GM10266 (cell line): Measurements from ENCODE around the gene RAB31.

Experiments used
- DNase-seq: peaks from one replicate; pipeline ENCODE4 v3.0.0; 2012; ENCODE audit errors: extremely low spot score
- TF ChIP-seq, protein P1 (sequence below): IDR thresholded peaks from 2 replicates; pipeline ENCODE4 v1.5.1; 2012; ENCODE audit warnings: mild to moderate bottlenecking, low read depth; ENCODE audit not compliant: control insufficient read depth, insufficient read depth; ENCODE audit errors: missing control alignments

The RAB31 gene

DNA sequence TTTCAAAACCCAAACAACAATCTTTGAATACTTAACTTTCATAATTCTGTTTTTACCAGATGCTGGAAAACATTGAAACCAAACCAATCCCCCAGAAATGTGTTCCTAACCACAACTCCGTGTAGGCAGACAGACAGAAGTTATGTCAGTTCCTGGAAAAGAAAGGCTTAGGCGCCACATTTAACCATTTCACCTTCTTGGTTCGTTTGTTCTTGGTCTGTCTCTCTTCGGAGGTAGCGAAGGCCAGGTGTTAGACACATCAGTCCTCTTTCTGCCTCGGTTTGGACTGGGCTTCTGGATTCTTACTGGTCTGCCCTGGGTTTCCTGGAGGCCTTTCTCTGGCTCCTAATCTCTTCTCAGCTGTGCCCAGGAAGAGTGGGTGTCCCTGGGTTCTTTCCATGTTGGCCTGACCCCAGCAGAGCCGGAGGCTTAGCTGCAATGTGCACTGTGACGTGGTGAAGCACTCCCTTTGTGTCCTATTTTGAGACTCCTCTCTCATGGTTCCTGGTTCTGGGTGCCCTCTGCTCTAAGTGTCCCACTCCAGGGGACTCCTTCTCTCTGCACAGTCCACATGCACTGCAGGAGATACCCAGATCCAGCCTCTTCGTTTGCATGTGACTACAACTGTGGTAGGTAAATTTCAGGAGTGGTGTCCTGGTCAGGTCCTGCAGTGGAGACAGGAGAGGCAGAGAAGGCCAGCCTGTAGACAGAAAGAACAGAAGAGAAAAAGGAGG is 23.1 kb upstream of the RAB31 start:
- DNase-seq, result no peak
- TF ChIP-seq, protein P1, sequence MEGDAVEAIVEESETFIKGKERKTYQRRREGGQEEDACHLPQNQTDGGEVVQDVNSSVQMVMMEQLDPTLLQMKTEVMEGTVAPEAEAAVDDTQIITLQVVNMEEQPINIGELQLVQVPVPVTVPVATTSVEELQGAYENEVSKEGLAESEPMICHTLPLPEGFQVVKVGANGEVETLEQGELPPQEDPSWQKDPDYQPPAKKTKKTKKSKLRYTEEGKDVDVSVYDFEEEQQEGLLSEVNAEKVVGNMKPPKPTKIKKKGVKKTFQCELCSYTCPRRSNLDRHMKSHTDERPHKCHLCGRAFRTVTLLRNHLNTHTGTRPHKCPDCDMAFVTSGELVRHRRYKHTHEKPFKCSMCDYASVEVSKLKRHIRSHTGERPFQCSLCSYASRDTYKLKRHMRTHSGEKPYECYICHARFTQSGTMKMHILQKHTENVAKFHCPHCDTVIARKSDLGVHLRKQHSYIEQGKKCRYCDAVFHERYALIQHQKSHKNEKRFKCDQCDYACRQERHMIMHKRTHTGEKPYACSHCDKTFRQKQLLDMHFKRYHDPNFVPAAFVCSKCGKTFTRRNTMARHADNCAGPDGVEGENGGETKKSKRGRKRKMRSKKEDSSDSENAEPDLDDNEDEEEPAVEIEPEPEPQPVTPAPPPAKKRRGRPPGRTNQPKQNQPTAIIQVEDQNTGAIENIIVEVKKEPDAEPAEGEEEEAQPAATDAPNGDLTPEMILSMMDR, result no peak

DNA sequence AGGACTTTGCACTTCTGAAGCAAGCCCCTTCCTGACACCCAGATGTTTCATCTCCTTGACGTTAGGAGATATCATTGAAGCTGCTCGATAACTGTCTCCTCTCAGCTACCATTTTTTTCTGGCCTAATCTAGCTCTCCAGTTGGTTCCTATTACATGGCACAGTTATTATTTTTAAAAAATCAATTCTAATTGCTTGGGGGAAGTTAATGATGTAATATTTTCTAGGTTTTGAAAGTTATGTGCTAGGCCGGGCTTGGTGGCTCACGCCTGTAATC is 22.5 kb upstream of the RAB31 start:
- no peak for DNase-seq
- TF ChIP-seq, protein P1, result no peak

DNA sequence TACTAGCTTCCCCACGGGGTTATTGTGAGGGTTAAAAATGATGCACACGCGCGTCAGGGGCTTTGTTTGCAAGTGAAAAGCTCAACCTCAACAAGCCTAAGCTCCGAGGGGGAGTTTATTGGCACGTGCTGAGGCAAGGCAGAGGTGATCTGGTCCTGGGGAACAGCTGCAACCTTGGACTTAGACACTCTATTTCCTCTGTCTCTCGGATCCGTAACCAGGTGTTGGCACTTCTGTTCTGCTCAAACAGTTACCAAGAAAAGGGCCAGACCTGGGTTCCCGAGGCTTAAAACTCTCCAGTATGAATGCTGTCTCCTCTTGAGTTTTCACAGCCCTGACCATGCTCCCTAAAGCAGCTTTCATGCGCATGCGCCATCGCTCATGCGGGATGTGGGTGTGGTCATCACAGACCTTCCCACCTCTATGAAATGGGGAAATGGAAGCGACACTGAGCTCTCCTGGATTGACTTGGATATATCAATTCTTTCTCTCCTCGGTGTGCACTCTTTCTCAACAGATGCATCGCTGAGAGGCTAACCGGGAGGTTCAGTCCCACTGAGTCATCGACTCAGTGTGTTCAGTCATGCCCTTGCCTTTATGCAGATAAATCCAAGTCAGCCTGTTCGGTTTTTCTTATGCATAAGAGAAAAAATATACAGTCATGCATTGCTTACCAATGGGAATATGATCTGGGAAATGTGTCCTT is 19.9 kb upstream of the RAB31 start:
- TF ChIP-seq, protein P1, result no peak
- DNase-seq, result no peak

DNA sequence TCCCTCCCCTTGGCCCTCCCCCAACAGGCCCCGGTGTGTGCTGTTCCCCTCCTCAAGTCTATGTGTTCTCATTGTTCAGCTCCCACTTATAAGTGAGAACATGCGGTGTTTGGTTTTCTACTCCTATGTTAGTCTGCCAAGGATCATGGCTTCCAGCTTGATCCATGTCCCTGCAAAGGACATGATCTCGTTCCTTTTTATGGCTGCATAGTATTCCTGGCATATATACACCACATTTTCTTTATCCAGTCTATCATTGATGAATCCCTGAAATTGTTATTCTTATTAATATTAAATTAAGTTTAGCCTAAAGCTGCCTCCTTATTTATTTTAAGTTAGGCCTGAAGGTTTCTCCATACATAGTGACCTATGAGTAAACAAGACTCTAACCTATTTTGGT is 18.8 kb upstream of the RAB31 start:
- no peak for DNase-seq
- TF ChIP-seq, protein P1, result no peak

DNA sequence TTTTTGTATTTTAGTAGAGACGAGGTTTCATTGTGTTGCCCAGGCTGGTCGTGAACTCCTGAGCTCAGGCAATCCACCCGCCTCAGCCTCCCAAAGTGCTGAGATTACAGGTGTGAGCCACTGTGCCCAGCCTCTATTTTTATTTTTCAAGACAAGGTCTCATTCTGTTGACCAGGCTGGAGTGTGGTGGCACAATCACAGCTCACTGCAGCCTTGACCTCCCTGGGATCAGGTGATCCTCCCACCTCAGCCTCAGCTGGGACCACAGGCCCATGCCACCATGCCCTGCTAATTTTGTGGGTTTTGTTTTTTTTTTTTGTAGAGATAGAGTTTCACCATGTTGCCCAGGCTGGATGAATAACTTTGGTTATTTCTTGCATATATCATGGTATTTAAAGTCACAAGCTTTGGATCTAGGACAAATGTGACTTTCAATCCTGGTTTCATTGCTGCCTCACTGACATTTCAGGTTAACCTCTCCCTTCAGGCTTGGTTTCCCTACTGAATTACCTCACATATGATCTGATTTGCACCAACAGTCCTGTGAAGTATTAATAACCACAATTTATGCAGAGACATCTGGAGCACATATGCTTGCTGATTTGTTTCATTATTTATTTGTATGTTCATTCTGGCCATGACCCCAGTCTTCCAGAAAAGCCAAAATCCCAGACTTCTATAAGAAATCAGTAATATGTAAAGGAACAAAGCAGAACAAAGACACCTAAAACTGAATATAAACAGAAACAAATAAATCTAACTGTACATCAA is 17.5 kb upstream of the RAB31 start:
- TF ChIP-seq, protein P1, result no peak
- DNase-seq, result no peak

DNA sequence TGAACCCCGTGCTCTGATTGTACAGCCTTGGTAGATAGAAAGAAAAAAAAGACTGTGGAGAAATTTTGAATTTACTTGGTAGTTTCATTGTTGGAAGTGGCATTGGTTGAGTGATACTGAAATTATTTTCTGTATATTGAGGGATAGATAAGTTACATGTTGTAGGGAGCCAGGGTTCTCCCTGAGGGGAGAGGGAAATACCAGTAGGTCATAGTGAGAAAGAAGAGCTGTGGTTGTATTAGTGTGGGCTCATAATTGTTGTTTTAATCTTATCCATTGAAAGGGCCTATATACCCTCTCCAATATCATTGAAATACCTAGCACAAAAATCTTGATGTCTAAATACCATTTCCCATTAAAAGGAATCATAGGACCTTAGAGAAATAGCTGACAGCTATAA is 16.9 kb upstream of the RAB31 start:
- TF ChIP-seq, protein P1, result no peak
- DNase-seq, result no peak

DNA sequence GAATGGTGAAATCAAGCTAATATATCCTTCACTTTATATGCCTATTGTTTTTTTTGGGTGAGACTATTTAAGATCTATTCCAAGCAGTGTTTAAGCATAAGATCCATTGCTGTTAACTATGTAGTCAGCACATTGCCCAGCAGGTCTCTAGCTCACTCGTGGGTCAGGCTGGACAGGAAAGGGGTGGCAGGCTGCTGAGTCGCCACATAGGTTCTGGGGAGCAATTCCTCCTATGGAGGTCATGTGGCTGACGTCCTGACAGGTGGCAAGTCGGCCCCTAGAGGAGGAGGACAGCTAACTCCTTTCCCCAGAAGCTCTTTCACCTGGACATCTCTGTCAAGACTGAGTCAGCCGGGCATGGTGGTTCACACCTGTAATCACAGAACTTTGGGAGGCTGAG is 13.9 kb upstream of the RAB31 start:
- TF ChIP-seq, protein P1, result no peak
- no peak for DNase-seq
